GM23248 (cell line): ENCODE results near the gene CKM.

Source experiments
- EZH2 ChIP-seq: fragments of 200-600 bp; sonication (generic); IDR thresholded peaks from 2 replicates; pipeline ENCODE4 v1.6.1; 2018; ENCODE audit warnings: antibody characterized with exemption, mild to moderate bottlenecking; ENCODE audit not compliant: insufficient read depth, poor library complexity, severe bottlenecking
- EZH2phosphoT487 ChIP-seq: fragments of 200-600 bp; sonication (generic); IDR thresholded peaks from 2 replicates; pipeline ENCODE4 v1.6.1; 2018; ENCODE audit warnings: antibody characterized with exemption, moderate library complexity, mild to moderate bottlenecking, low read depth; ENCODE audit not compliant: insufficient read depth

- TF ChIP-seq EZH2 (no peak), EZH2phosphoT487 (no peak)
Observed at GRCh38 chr19:45331411-45331810, 8.7 kb upstream of the CKM start.
